GM12874 (cell line): Measurements from ENCODE around the gene SLC7A10.

Experiments used
- CTCF ChIP-seq: IDR thresholded peaks from 2 replicates; pipeline ENCODE4 v1.5.1; 2011; ENCODE audit warnings: low read depth, mild to moderate bottlenecking, control low read depth, low read length, moderate library complexity; ENCODE audit not compliant: insufficient read depth

The SLC7A10 gene

GRCh38 chr19:33252418-33252962 lies 26.8 kb upstream of the SLC7A10 start:
- no peak for TF ChIP-seq CTCF

GRCh38 chr19:33251526-33252090 lies 26.0 kb upstream of the SLC7A10 start:
- TF ChIP-seq CTCF, result no peak

- TF ChIP-seq CTCF, result no peak
Measured at GRCh38 chr19:33251076-33251475, 25.4 kb upstream of the SLC7A10 start.

GRCh38 chr19:33250500-33250899 lies 24.9 kb upstream of the SLC7A10 start:
- TF ChIP-seq CTCF, result no peak

- TF ChIP-seq CTCF, result no peak
Measured at GRCh38 chr19:33249740-33250366, 24.2 kb upstream of the SLC7A10 start.

GRCh38 chr19:33248954-33249613 lies 23.4 kb upstream of the SLC7A10 start:
- TF ChIP-seq CTCF, result no peak

- TF ChIP-seq CTCF, result no peak
Measured at GRCh38 chr19:33248553-33248953, 22.9 kb upstream of the SLC7A10 start.
